CD4-positive, CD25-positive, alpha-beta regulatory T cell (primary cell): ENCODE data around the gene YIPF5. TPM values are rescaled to one million over a fixed set of nuclear protein-coding genes. Genes with fewer than 3 reads are reported as not detected.

Experiments used
- ATAC-seq, 2 donors: fragments of 150-1000 bp; cut with Tn5 transposase; one replicate each; pipeline ENCODE4 v1.10.0; 2021; ENCODE audit warnings: low read depth in 2 of 2, moderate number of reproducible peaks in 2 of 2, moderate library complexity in 1 of 2
- DNase-seq, 3 donors: peaks; one replicate each; pipeline versions ENCODE4 v3.0.0 to v3.0.0-alpha.2; 2012 to 2022; ENCODE audit warnings: mixed read lengths in 1 of 3
- H3K27ac ChIP-seq: one replicate; pipeline ENCODE4 v1.7.0; 2013; ENCODE audit warnings: mild to moderate bottlenecking, low read length; ENCODE audit not compliant: insufficient read depth, poor library complexity, severe bottlenecking
- H3K27me3 ChIP-seq: one replicate; pipeline ENCODE4 v1.7.0; 2013; ENCODE audit warnings: low read length; ENCODE audit not compliant: control insufficient read depth, insufficient read depth
- H3K36me3 ChIP-seq: one replicate; pipeline ENCODE4 v1.7.0; 2013; ENCODE audit warnings: mild to moderate bottlenecking, low read length, moderate library complexity; ENCODE audit not compliant: control insufficient read depth, insufficient read depth
- H3K4me1 ChIP-seq: 2 replicates; pipeline ENCODE4 v1.7.0; 2013; ENCODE audit warnings: mild to moderate bottlenecking, low read length; ENCODE audit not compliant: insufficient read depth, control insufficient read depth, poor library complexity, severe bottlenecking
- H3K4me3 ChIP-seq: one replicate; pipeline ENCODE4 v1.7.0; 2013; ENCODE audit warnings: low read depth, mild to moderate bottlenecking, low read length, moderate library complexity
- H3K9me3 ChIP-seq, 2 experiments: 1 replicate in 1 of 2; 2 replicates in 1 of 2; pipeline ENCODE4 v1.7.0; 2013; ENCODE audit warnings: low read length in 2 of 2, mild to moderate bottlenecking in 1 of 2, moderate library complexity in 1 of 2; ENCODE audit not compliant: control insufficient read depth in 2 of 2
- H3K27ac Mint-ChIP-seq, 3 donors: one replicate each; pipeline ENCODE4 v1.8.0; 2020 to 2022; ENCODE audit warnings: mild to moderate bottlenecking in 3 of 3, mixed read lengths in 3 of 3, moderate library complexity in 2 of 3
- H3K27me3 Mint-ChIP-seq: one replicate; pipeline ENCODE4 v1.8.0; 2022; ENCODE audit warnings: mild to moderate bottlenecking, mixed read lengths
- H3K36me3 Mint-ChIP-seq: one replicate; pipeline ENCODE4 v1.8.0; 2020; ENCODE audit warnings: mixed read lengths
- H3K4me1 Mint-ChIP-seq, 4 donors: one replicate each; pipeline ENCODE4 v1.8.0; 2020 to 2022; ENCODE audit warnings: mixed read lengths in 4 of 4, mild to moderate bottlenecking in 1 of 4
- H3K4me3 Mint-ChIP-seq, 4 donors: one replicate each; pipeline ENCODE4 v1.8.0; 2020 to 2022; ENCODE audit warnings: mild to moderate bottlenecking in 4 of 4, mixed read lengths in 4 of 4, moderate library complexity in 3 of 4
- H3K9me3 Mint-ChIP-seq, 7 donors: one replicate each; pipeline ENCODE4 v1.8.0; 2020 to 2022; ENCODE audit warnings: mixed read lengths in 7 of 7, mild to moderate bottlenecking in 3 of 7, moderate library complexity in 2 of 7
- polyA plus RNA-seq, 4 donors: library from polyadenylated mRNA; unstranded; fragments of 300-500 nt; fragmentation: Illumina TruSeq; gene quantifications; one replicate each; pipeline ENCODE4 v1.2.3, GENCODE V29; 2021
- total RNA-seq: library from RNA; stranded (reverse); gene quantifications from one replicate; pipeline ENCODE4 v1.2.3, GENCODE V29; 2022

YIPF5 gene
- total and polyA plus RNA-seq, 5 donors from 2014 or later: 45.4 to 104 (median 73.5) TPM

- no peak overlapping the region for H3K4me3 ChIP-seq
- H3K9me3 ChIP-seq: no peaks in the 10 kb centered on the region
- no peaks in the 10 kb centered on the region for H3K4me1 ChIP-seq
- DNase-seq (no peak), ATAC-seq (no peak)
- Mint-ChIP-seq H3K27me3 (peaks cover 27% of the 10 kb centered on the region), H3K4me3 (no peak overlapping the region), H3K4me1 (no peaks in the 10 kb centered on the region), H3K9me3 (no peaks in the 10 kb centered on the region), H3K27ac (no peak overlapping the region), H3K36me3 (no peaks in the 10 kb centered on the region)
- H3K36me3 ChIP-seq: no peaks in the 10 kb centered on the region
- H3K27me3 ChIP-seq: peaks cover 6% of the 10 kb centered on the region
- no peak overlapping the region for H3K27ac ChIP-seq
These were observed 36.1 kb downstream of the YIPF5 start for GRCh38 chr5:144134194-144134826.

GRCh38 chr5:144133050-144133633 lies 37.3 kb downstream of the YIPF5 start:
- Mint-ChIP-seq H3K27ac (no peak overlapping the region), H3K9me3 (no peaks in the 10 kb centered on the region), H3K4me1 (no peaks in the 10 kb centered on the region), H3K4me3 (no peak overlapping the region), H3K36me3 (no peaks in the 10 kb centered on the region), H3K27me3 (peaks cover 20% of the 10 kb centered on the region)
- Histone ChIP-seq H3K9me3 (no peaks in the 10 kb centered on the region), H3K4me3 (no peak overlapping the region), H3K36me3 (no peaks in the 10 kb centered on the region), H3K27ac (no peak overlapping the region), H3K4me1 (no peaks in the 10 kb centered on the region), H3K27me3 (peaks cover 6% of the 10 kb centered on the region)
- no peak for DNase-seq
- no peak for ATAC-seq

GRCh38 chr5:144131261-144131660 lies 39.2 kb downstream of the YIPF5 start:
- ATAC-seq: no peak
- no peaks in the 10 kb centered on the region for H3K4me1 Mint-ChIP-seq
- Histone ChIP-seq H3K27ac (no peak overlapping the region), H3K4me1 (no peaks in the 10 kb centered on the region), H3K36me3 (no peaks in the 10 kb centered on the region), H3K4me3 (no peak overlapping the region), H3K9me3 (no peaks in the 10 kb centered on the region), H3K27me3 (peaks cover 6% of the 10 kb centered on the region)
- H3K9me3 Mint-ChIP-seq: no peaks in the 10 kb centered on the region
- H3K27ac Mint-ChIP-seq: no peak overlapping the region
- H3K36me3 Mint-ChIP-seq: no peaks in the 10 kb centered on the region
- no peak for DNase-seq
- H3K27me3 Mint-ChIP-seq: peaks cover 9% of the 10 kb centered on the region
- no peak overlapping the region for H3K4me3 Mint-ChIP-seq

GRCh38 chr5:144130306-144130705 lies 40.2 kb downstream of the YIPF5 start:
- no peaks in the 10 kb centered on the region for H3K4me1 ChIP-seq
- no peaks in the 10 kb centered on the region for H3K27me3 Mint-ChIP-seq
- H3K9me3 ChIP-seq: no peaks in the 10 kb centered on the region
- H3K4me3 ChIP-seq: no peak overlapping the region
- H3K4me1 Mint-ChIP-seq: no peaks in the 10 kb centered on the region
- no peaks in the 10 kb centered on the region for H3K36me3 ChIP-seq
- ATAC-seq (no peak), DNase-seq (no peak)
- no peaks in the 10 kb centered on the region for H3K9me3 Mint-ChIP-seq
- H3K27ac Mint-ChIP-seq: no peak overlapping the region
- no peak overlapping the region for H3K27ac ChIP-seq
- H3K36me3 Mint-ChIP-seq: no peaks in the 10 kb centered on the region
- H3K27me3 ChIP-seq: peaks cover 6% of the 10 kb centered on the region
- H3K4me3 Mint-ChIP-seq: no peak overlapping the region

GRCh38 chr5:144128844-144129243 lies 41.6 kb downstream of the YIPF5 start:
- no peaks in the 10 kb centered on the region for H3K9me3 ChIP-seq
- no peak for ATAC-seq
- Mint-ChIP-seq H3K27ac (no peak overlapping the region), H3K36me3 (no peaks in the 10 kb centered on the region), H3K4me1 (no peaks in the 10 kb centered on the region), H3K27me3 (no peaks in the 10 kb centered on the region), H3K4me3 (no peak overlapping the region), H3K9me3 (no peaks in the 10 kb centered on the region)
- peaks cover 6% of the 10 kb centered on the region for H3K27me3 ChIP-seq
- no peak overlapping the region for H3K27ac ChIP-seq
- DNase-seq: no peak
- H3K4me1 ChIP-seq: no peaks in the 10 kb centered on the region
- H3K4me3 ChIP-seq: no peak overlapping the region
- no peaks in the 10 kb centered on the region for H3K36me3 ChIP-seq

- Histone ChIP-seq H3K27me3 (no peaks in the 10 kb centered on the region), H3K27ac (no peak overlapping the region), H3K9me3 (no peaks in the 10 kb centered on the region), H3K4me3 (no peak overlapping the region), H3K36me3 (no peaks in the 10 kb centered on the region), H3K4me1 (no peaks in the 10 kb centered on the region)
- no peaks in the 10 kb centered on the region for H3K36me3 Mint-ChIP-seq
- H3K4me1 Mint-ChIP-seq: no peaks in the 10 kb centered on the region
- DNase-seq (no peak), ATAC-seq (no peak)
- no peak overlapping the region for H3K27ac Mint-ChIP-seq
- H3K4me3 Mint-ChIP-seq: no peak overlapping the region
- H3K27me3 Mint-ChIP-seq: no peaks in the 10 kb centered on the region
- no peaks in the 10 kb centered on the region for H3K9me3 Mint-ChIP-seq
These were observed 43.8 kb downstream of the YIPF5 start for GRCh38 chr5:144126707-144127106.

- H3K36me3 ChIP-seq: no peaks in the 10 kb centered on the region
- H3K4me3 ChIP-seq: no peak overlapping the region
- Mint-ChIP-seq H3K36me3 (no peaks in the 10 kb centered on the region), H3K4me1 (no peaks in the 10 kb centered on the region), H3K9me3 (no peaks in the 10 kb centered on the region), H3K27ac (no peak overlapping the region), H3K27me3 (no peaks in the 10 kb centered on the region), H3K4me3 (no peak overlapping the region)
- H3K4me1 ChIP-seq: no peaks in the 10 kb centered on the region
- no peak overlapping the region for H3K27ac ChIP-seq
- no peaks in the 10 kb centered on the region for H3K9me3 ChIP-seq
- no peak for ATAC-seq
- H3K27me3 ChIP-seq: no peaks in the 10 kb centered on the region
- no peak for DNase-seq
These were observed 45.2 kb downstream of the YIPF5 start for GRCh38 chr5:144125163-144125726.

- no peaks in the 10 kb centered on the region for H3K9me3 Mint-ChIP-seq
- DNase-seq: no peak
- no peaks in the 10 kb centered on the region for H3K4me1 Mint-ChIP-seq
- ATAC-seq: no peak
- Histone ChIP-seq H3K36me3 (no peaks in the 10 kb centered on the region), H3K4me1 (no peaks in the 10 kb centered on the region), H3K27ac (no peak overlapping the region), H3K4me3 (no peak overlapping the region), H3K9me3 (no peaks in the 10 kb centered on the region), H3K27me3 (no peaks in the 10 kb centered on the region)
- H3K36me3 Mint-ChIP-seq: no peaks in the 10 kb centered on the region
- H3K27me3 Mint-ChIP-seq: no peaks in the 10 kb centered on the region
- H3K4me3 Mint-ChIP-seq: no peak overlapping the region
- no peak overlapping the region for H3K27ac Mint-ChIP-seq
These were observed 47.8 kb downstream of the YIPF5 start for GRCh38 chr5:144122641-144123040.
